Transverse colon (tissue), 4 donors: ENCODE measurements around the gene CCDC184. TPM values are rescaled to one million over a fixed set of nuclear protein-coding genes. Genes with fewer than 3 reads are reported as not detected.
A peak's percentile ranks its signal among the peaks of the same experiment; 100 is the strongest.

Experiments
- DNase-seq: peaks from one replicate; pipeline ENCODE4 v3.0.0-alpha.2; 2019
- H3K27ac ChIP-seq, 4 donors: fragments of 200-600 bp; sonication (generic); 2 replicates each; pipeline ENCODE4 v1.5.1; 2016 to 2018; ENCODE audit warnings: inconsistent platforms in 4 of 4
- H3K27me3 ChIP-seq: fragments of 200-600 bp; sonication (generic); 2 replicates; pipeline ENCODE4 v1.5.1; 2017; ENCODE audit warnings: inconsistent platforms
- H3K36me3 ChIP-seq, 4 donors: fragments of 200-600 bp; sonication (generic); 2 replicates each; pipeline ENCODE4 v1.5.1; 2017 to 2019; ENCODE audit warnings: inconsistent platforms in 4 of 4
- H3K4me1 ChIP-seq, 4 donors: fragments of 200-600 bp; sonication (generic); 2 replicates each; pipeline ENCODE4 v1.5.1; 2017 to 2020; ENCODE audit warnings: inconsistent platforms in 4 of 4
- H3K4me3 ChIP-seq, 4 donors: fragments of 200-600 bp; sonication (generic); 1 replicate in 1 of 4; 2 replicates in 3 of 4; pipeline versions ENCODE4 v1.5.1 to v1.6.1; 2017 to 2019; ENCODE audit warnings: inconsistent platforms in 4 of 4
- H3K9me3 ChIP-seq, 2 donors: fragments of 200-600 bp; sonication (generic); 2 replicates each; pipeline ENCODE4 v1.5.1; 2017 to 2019; ENCODE audit warnings: inconsistent platforms in 2 of 2
- EP300 ChIP-seq: sonication (generic); formaldehyde crosslinking; IDR thresholded peaks from one replicate; pipeline ENCODE4 v1.6.1; 2017; ENCODE audit warnings: antibody characterized with exemption, low read depth
- POLR2A ChIP-seq: fragments of 450-650 bp; IDR thresholded peaks from one replicate; pipeline ENCODE4 v1.6.1; 2016; ENCODE audit warnings: antibody characterized with exemption, mild to moderate bottlenecking, moderate library complexity
- POLR2AphosphoS5 ChIP-seq, 3 donors: sonication (generic); formaldehyde crosslinking; IDR thresholded peaks; one replicate each; pipeline ENCODE4 v1.6.1; 2016; ENCODE audit warnings: antibody characterized with exemption in 3 of 3
- WGBS, 2 donors: methylation state at CpG; one replicate each; pipeline ENCODE4 v1.1.5; 2018; ENCODE audit warnings: low coverage in 1 of 2; 5-methylcytosine and 5-hydroxymethylcytosine counted together
- in situ Hi-C, 4 donors: fragments of 200-750 bp; cut with MboI; loops; one replicate each; pipeline versions ENCODE4 v1.15.0 to v1.15.1; 2017; ENCODE audit warnings: low sequenced_read_pairs in 3 of 4, low pct_ligation_motif_present in 1 of 4, low pct_unique_long_range_greater_than_20kb in 1 of 4
- intact Hi-C: fragments of 100-400 bp; cut with DNase I; formaldehyde crosslinking; loops from one replicate; pipeline ENCODE4 v1.15.1; 2023; ENCODE audit warnings: low total_unique reads
- total RNA-seq, 4 donors: library from RNA; depleted of rRNA; stranded (reverse); fragments of >200 nt; gene quantifications; one replicate each; pipeline ENCODE4 v1.1.0, GENCODE V29; 2016
- TF ChIP-seq, protein P1 (sequence below), 5 experiments: fragments of 200-600 bp in 3 of 5; fragments of 450-650 bp in 2 of 5; sonication (generic) in 3 of 5; IDR thresholded peaks; 1 replicate in 2 of 5; 2 replicates in 3 of 5; pipeline ENCODE4 v1.5.1; 2016 to 2017; ENCODE audit warnings: antibody characterized with exemption in 5 of 5, inconsistent platforms in 3 of 5, mild to moderate bottlenecking in 2 of 5, moderate library complexity in 1 of 5

Gene CCDC184
- under 1 TPM in 2 of 4 donors, not detected in 2; 0.27 to 0.79 TPM for total RNA-seq

- WGBS, 2 donors: 0 to 1% methylated on average over 1 to 55 of the region's 61 CpGs
- in situ Hi-C loops (no loop called here), intact Hi-C loops (no loop called here)
- TF ChIP-seq, protein P1, sequence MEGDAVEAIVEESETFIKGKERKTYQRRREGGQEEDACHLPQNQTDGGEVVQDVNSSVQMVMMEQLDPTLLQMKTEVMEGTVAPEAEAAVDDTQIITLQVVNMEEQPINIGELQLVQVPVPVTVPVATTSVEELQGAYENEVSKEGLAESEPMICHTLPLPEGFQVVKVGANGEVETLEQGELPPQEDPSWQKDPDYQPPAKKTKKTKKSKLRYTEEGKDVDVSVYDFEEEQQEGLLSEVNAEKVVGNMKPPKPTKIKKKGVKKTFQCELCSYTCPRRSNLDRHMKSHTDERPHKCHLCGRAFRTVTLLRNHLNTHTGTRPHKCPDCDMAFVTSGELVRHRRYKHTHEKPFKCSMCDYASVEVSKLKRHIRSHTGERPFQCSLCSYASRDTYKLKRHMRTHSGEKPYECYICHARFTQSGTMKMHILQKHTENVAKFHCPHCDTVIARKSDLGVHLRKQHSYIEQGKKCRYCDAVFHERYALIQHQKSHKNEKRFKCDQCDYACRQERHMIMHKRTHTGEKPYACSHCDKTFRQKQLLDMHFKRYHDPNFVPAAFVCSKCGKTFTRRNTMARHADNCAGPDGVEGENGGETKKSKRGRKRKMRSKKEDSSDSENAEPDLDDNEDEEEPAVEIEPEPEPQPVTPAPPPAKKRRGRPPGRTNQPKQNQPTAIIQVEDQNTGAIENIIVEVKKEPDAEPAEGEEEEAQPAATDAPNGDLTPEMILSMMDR (IDR thresholded peaks at IDR 0.05): peak in 4 of 5 experiments; percentile 17 to 40 (median 34)
- no peak for TF ChIP-seq POLR2A
- Histone ChIP-seq H3K4me3 (peak within 1 kb of the TSS; percentile 31 to 62 (median 57)), H3K27me3 (peaks cover 66% of the 10 kb centered on the region), H3K9me3 (no peaks in the 10 kb centered on the region), H3K4me1 (peaks cover 7 to 24% (median 16%) of the 10 kb centered on the region in 4 donors), H3K36me3 (no peaks in the 10 kb centered on the region), H3K27ac (peak within 1 kb of the TSS; percentile 21 to 57 (median 32))
- peak; percentile 60 for DNase-seq
Observed at GRCh38 chr12:48183091-48183875, at the start of gene CCDC184. TSS of gene CCDC184 (plus strand) at chr12:48183644. CDS start at chr12:48184123, 479 bp downstream.

DNA sequence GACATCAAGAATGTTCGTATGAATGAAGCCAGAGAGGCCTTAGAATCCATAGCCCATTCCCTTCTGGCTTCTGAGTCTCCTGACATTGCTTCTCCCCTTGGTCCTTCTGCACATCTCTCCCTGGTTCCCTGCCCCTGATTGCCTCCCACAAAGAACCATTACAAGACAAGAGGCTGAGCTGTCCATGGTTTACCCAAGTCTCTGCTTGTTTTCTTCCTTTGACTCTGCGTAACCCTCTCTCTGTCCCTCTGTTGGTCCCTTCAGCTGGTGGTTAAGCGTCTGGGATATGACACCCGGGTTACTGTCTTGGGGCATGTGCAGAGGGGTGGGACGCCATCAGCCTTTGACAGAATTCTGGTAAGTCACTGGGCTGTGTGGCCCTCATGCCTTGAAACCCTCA, 48.4 kb upstream of the CCDC184 start:
- TF ChIP-seq, protein P1 (IDR thresholded peaks at IDR 0.05): no peak
- TF ChIP-seq EP300 (no peak), POLR2AphosphoS5 (IDR thresholded peaks at IDR 0.05) (no peak), POLR2A (no peak)
- Histone ChIP-seq H3K36me3 (peaks cover 0 to 42% (median 17%) of the 10 kb centered on the region in 4 donors), H3K27me3 (no peaks in the 10 kb centered on the region), H3K9me3 (no peaks in the 10 kb centered on the region), H3K4me3 (no peak overlapping the region), H3K4me1 (no peaks in the 10 kb centered on the region), H3K27ac (no peak overlapping the region)
- DNase-seq: no peak
- intact Hi-C loops (no loop called here), in situ Hi-C loops (no loop called here)
- WGBS, 2 donors: 83 to 92% methylated on average over 2 to 5 of the region's 5 CpGs

GRCh38 chr12:48142818-48143674, 40.4 kb upstream of the CCDC184 start:
- intact Hi-C loops (no loop called here), in situ Hi-C loops (no loop called here)
- no peaks in the 10 kb centered on the region for H3K9me3 ChIP-seq
- H3K36me3 ChIP-seq: peaks cover 0 to 41% (median 18%) of the 10 kb centered on the region in 4 donors
- H3K4me3 ChIP-seq: no peak overlapping the region
- DNase-seq: no peak
- no peak for TF ChIP-seq EP300
- TF ChIP-seq POLR2A: no peak
- TF ChIP-seq, protein P1 (IDR thresholded peaks at IDR 0.05): no peak
- TF ChIP-seq POLR2AphosphoS5 (IDR thresholded peaks at IDR 0.05): no peak
- H3K27me3 ChIP-seq: no peaks in the 10 kb centered on the region
- no peaks in the 10 kb centered on the region for H3K4me1 ChIP-seq
- H3K27ac ChIP-seq: no peak overlapping the region
- 84 to 100% methylated on average over 1 to 7 of the region's 7 CpGs for WGBS, 2 donors

DNA sequence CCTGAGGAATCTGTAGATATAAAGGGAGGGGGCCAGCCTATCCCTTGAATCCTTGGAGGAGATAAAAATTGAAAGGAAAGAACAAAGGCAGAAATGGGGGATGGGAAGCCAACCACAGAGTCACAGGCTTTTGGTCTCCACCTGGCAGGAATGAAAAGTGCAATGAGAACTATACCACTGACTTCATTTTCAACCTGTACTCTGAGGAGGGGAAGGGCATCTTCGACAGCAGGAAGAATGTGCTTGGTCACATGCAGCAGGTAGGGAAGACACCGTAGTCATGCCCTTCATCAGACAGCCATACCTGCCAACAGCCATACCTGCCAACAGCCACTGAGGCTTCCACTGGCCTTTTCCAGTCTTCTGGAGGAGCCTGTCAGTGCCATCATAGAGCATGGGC, 39.5 kb upstream of the CCDC184 start:
- no peak for DNase-seq
- no peaks in the 10 kb centered on the region for H3K4me1 ChIP-seq
- intact Hi-C loops: no loop called here
- no peak overlapping the region for H3K4me3 ChIP-seq
- TF ChIP-seq EP300 (no peak), POLR2A (no peak), POLR2AphosphoS5 (IDR thresholded peaks at IDR 0.05) (no peak)
- TF ChIP-seq, protein P1 (IDR thresholded peaks at IDR 0.05): no peak
- H3K36me3 ChIP-seq: peaks cover 0 to 48% (median 19%) of the 10 kb centered on the region in 4 donors
- no peaks in the 10 kb centered on the region for H3K27me3 ChIP-seq
- no peak overlapping the region for H3K27ac ChIP-seq
- in situ Hi-C loops: no loop called here
- WGBS, 2 donors: 92% methylated on average over 2 of the region's 2 CpGs; no CpG with 5 or more reads in 1 of the 2 donors
- no peaks in the 10 kb centered on the region for H3K9me3 ChIP-seq
